Activated CD8-positive, alpha-beta T cell treated with anti-CD3 and anti-CD28 coated beads for 36 hours (primary cell): Measurements from ENCODE around the gene ZBTB7B. TPM values are rescaled to one million over a fixed set of nuclear protein-coding genes. Genes with fewer than 3 reads are reported as not detected.

ENCODE experiments used
- ATAC-seq: fragments of 200-7000 bp; cut with Tn5 transposase; one replicate; pipeline ENCODE4 v1.10.0; 2021; ENCODE audit warnings: mild to moderate bottlenecking, moderate library complexity
- CTCF ChIA-PET: fragments of 350-600 bp; sonication (Branson Sonifier 250); formaldehyde crosslinking; loops from one replicate; lab custom pipeline; 2021; ENCODE audit warnings: antibody characterized with exemption; lab: Charles Lee
- POLR2A ChIA-PET: fragments of 350-600 bp; sonication (Branson Sonifier 250); formaldehyde crosslinking; loops from one replicate; lab custom pipeline; 2021; ENCODE audit warnings: antibody characterized with exemption; lab: Charles Lee
- DNase-seq: peaks from one replicate; pipeline ENCODE4 v3.0.0-alpha.2; 2020
- H3K27ac Mint-ChIP-seq: one replicate; pipeline ENCODE4 v1.8.0; 2021; ENCODE audit warnings: mild to moderate bottlenecking, mixed read lengths
- H3K27me3 Mint-ChIP-seq: one replicate; pipeline ENCODE4 v1.8.0; 2021; ENCODE audit warnings: mixed read lengths
- H3K36me3 Mint-ChIP-seq: one replicate; pipeline ENCODE4 v1.8.0; 2021; ENCODE audit warnings: low read depth, mixed read lengths
- H3K4me1 Mint-ChIP-seq: one replicate; pipeline ENCODE4 v1.8.0; 2021; ENCODE audit warnings: low read depth, mixed read lengths
- H3K4me3 Mint-ChIP-seq: one replicate; pipeline ENCODE4 v1.8.0; 2021; ENCODE audit warnings: mild to moderate bottlenecking, moderate library complexity, mixed read lengths
- H3K9me3 Mint-ChIP-seq: one replicate; pipeline ENCODE4 v1.8.0; 2021; ENCODE audit warnings: mixed read lengths
- intact Hi-C: fragments of 100-400 bp; cut with micrococcal nuclease; formaldehyde crosslinking; loops from one replicate; pipeline ENCODE4 v1.10.0; 2022
- total RNA-seq, 2 experiments: library from RNA; stranded (reverse); gene quantifications; one replicate each; pipeline ENCODE4 v1.2.3, GENCODE V29; 2021
- TF ChIP-seq, protein P1 (sequence below): fragments of 200-600 bp; IDR thresholded peaks from one replicate; pipeline ENCODE4 v1.8.0; 2022; ENCODE audit warnings: antibody characterized with exemption, mild to moderate bottlenecking

ZBTB7B gene
- total RNA-seq, 2 experiments from 2014 or later = 26.3 to 26.5 TPM

DNA sequence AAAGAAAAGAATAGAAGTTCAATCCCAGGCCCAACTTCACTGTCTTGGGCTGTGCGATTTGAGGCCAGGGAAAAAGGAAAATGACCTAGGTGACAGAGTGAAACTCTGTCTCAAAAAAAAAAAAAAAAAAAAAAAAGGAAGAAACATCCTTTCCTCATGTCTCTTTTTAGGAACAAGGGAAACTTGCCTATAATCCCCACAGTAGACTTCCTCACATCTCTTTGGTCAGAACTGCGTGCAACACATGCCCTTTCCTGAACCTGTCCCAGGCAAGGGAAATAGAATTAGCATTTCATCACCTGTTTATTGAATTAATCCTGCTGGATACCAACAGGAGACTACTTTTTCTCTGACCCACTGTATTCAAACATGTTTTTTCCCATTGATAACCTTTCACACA lies 33.3 kb downstream of the ZBTB7B start:
- TF ChIP-seq, protein P1, sequence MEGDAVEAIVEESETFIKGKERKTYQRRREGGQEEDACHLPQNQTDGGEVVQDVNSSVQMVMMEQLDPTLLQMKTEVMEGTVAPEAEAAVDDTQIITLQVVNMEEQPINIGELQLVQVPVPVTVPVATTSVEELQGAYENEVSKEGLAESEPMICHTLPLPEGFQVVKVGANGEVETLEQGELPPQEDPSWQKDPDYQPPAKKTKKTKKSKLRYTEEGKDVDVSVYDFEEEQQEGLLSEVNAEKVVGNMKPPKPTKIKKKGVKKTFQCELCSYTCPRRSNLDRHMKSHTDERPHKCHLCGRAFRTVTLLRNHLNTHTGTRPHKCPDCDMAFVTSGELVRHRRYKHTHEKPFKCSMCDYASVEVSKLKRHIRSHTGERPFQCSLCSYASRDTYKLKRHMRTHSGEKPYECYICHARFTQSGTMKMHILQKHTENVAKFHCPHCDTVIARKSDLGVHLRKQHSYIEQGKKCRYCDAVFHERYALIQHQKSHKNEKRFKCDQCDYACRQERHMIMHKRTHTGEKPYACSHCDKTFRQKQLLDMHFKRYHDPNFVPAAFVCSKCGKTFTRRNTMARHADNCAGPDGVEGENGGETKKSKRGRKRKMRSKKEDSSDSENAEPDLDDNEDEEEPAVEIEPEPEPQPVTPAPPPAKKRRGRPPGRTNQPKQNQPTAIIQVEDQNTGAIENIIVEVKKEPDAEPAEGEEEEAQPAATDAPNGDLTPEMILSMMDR = no peak
- no peak for ATAC-seq
- H3K27me3 Mint-ChIP-seq = peaks cover 5% of the 10 kb centered on the region
- H3K36me3 Mint-ChIP-seq = no peaks in the 10 kb centered on the region
- DNase-seq = no peak
- no peaks in the 10 kb centered on the region for H3K9me3 Mint-ChIP-seq
- ChIA-PET CTCF (interaction anchor here (0.7 to 1.4 kb wide), 2 partner anchors 9 to 67 kb away, joined by 3 to 7 read pairs; no protein-coding TSS in a partner anchor), POLR2A (no interaction called here)
- intact Hi-C loops = no loop called here
- H3K4me3 Mint-ChIP-seq = no peak overlapping the region
- H3K27ac Mint-ChIP-seq = no peak overlapping the region
- no peaks in the 10 kb centered on the region for H3K4me1 Mint-ChIP-seq

DNA sequence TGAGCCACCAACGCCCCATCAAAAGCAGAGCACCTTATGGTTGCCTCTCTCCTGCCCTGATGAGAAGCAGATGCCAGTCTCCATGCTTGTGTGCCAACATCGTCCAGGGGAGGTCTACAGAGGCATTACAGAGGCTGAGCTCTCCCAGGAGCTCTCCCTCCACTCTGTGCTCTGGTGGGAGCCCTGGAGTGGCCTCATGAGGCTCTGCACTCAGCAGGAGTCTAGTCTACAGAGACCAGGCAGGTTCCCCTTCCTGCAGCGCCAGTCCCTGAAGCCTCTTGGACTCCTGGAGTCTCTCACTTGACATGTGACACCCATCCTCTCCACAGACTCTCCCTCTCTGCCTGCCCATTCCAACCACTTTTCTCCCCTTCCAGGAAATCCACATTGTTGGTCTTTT lies 34.4 kb downstream of the ZBTB7B start:
- ATAC-seq = no peak
- Mint-ChIP-seq H3K4me1 (no peaks in the 10 kb centered on the region), H3K27me3 (peaks cover 5% of the 10 kb centered on the region), H3K27ac (no peak overlapping the region), H3K36me3 (no peaks in the 10 kb centered on the region), H3K9me3 (no peaks in the 10 kb centered on the region), H3K4me3 (no peak overlapping the region)
- CTCF ChIA-PET = interaction anchor here (1.2 to 2.5 kb wide), 3 partner anchors 15 to 24 kb away, joined by 3 to 7 read pairs (median 5); no protein-coding TSS in a partner anchor
- intact Hi-C loops = no loop called here
- no peak for DNase-seq
- TF ChIP-seq, protein P1 = no peak
- POLR2A ChIA-PET = no interaction called here

DNA sequence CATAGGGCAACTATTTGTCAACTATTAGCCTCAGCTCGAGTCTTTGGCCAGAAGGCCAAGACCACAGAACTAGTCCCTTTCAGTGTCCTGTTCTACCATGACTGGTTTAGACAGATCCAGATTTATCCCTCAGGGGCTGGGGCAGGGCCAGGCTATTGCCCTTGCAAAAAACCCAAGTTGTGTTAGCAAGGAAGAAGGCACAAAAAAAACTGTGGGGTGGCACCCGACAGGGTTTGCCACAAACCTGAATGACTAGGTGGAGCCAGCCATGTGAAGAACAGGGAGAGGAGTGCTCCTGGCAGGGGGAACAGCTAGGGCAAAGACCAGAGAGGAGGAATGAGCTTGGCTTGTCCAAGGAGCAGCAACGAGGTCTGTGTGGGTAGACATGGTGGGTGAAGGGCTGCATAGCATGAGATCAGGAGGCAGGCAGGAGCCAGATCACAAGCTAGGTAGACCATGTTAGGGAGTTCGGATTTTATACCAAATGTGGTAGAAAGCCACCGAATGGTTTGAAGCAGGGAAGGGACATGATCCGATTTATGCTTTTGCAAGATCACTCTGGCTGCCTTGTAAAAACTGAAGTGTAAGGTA lies 35.3 kb downstream of the ZBTB7B start:
- intact Hi-C loops = no loop called here
- H3K36me3 Mint-ChIP-seq = no peaks in the 10 kb centered on the region
- no peak overlapping the region for H3K4me3 Mint-ChIP-seq
- no peak overlapping the region for H3K27ac Mint-ChIP-seq
- no peaks in the 10 kb centered on the region for H3K4me1 Mint-ChIP-seq
- no peaks in the 10 kb centered on the region for H3K9me3 Mint-ChIP-seq
- H3K27me3 Mint-ChIP-seq = peaks cover 5% of the 10 kb centered on the region
- POLR2A ChIA-PET = no interaction called here
- TF ChIP-seq, protein P1 = no peak
- ATAC-seq (no peak), DNase-seq (no peak)
- CTCF ChIA-PET = interaction anchor here (1.0 to 2.5 kb wide), 7 partner anchors 9 to 48 kb away, joined by 3 to 7 read pairs (median 4); no protein-coding TSS in a partner anchor

DNA sequence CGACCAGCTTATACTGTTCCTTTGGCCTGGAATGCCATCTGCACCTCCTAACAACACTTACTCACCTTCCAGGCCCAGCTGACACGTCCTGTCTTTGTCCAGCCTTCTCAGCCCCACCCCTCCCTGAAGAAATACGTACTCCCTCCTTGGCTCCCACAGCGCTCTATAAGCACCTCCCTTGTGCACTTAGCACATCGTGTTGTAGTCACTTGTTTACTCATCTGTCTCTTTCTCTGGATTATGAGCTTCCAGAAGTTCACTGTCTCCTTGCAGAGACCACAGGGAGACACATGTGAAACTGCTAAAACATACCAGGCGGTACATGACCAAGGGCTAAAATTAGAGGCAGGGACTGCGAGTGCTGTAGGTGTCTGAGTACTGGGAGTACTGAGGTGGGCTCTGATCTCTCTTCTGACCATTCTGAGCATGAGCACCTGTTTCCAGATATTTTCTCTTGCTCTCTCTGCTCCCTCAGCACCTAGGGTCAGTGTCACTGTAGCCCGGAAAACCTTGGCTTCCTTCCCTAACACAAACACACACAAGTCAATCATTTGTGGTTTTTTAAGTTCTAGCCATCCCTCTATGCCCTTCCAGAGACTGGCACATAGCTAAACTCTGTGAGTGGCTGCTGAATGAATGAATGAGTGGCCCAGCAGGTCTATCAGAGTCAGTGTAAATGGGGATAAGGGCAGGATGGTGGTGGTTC lies 36.2 kb downstream of the ZBTB7B start:
- intact Hi-C loops = no loop called here
- Mint-ChIP-seq H3K9me3 (no peaks in the 10 kb centered on the region), H3K27ac (no peak overlapping the region), H3K27me3 (peaks cover 5% of the 10 kb centered on the region), H3K4me1 (no peaks in the 10 kb centered on the region), H3K4me3 (no peak overlapping the region), H3K36me3 (no peaks in the 10 kb centered on the region)
- no peak for DNase-seq
- no peak for ATAC-seq
- POLR2A ChIA-PET = no interaction called here
- TF ChIP-seq, protein P1 = no peak
- CTCF ChIA-PET = interaction anchor here (1.0 to 2.5 kb wide), 6 partner anchors 8 to 47 kb away, joined by 3 to 7 read pairs (median 5); no protein-coding TSS in a partner anchor

DNA sequence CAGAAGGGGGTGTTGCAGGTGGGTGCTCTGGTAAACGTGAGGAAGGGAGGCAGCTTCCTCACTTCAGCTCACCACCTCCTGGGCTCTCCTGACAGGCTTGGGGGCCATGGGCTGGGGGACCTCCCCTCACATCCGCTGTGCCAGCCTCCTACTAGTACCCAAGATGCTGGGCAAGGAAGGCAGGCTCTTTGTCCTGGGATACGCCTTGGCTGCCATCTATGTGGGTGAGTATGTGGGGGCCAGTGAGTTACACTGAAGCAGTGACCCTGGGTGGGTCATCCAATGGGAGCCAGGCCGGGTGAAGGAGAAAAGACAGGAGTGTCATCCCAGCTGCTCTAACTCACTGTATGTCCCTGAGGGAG lies 36.7 kb downstream of the ZBTB7B start:
- no peak overlapping the region for H3K4me3 Mint-ChIP-seq
- ATAC-seq (no peak), DNase-seq (no peak)
- H3K27me3 Mint-ChIP-seq = peaks cover 5% of the 10 kb centered on the region
- CTCF ChIA-PET = interaction anchor here (1.1 to 2.1 kb wide), 4 partner anchors 21 to 133 kb away, joined by 3 to 6 read pairs (median 5); partner anchors contain the start of gene KRTCAP2
- no peaks in the 10 kb centered on the region for H3K36me3 Mint-ChIP-seq
- no peaks in the 10 kb centered on the region for H3K9me3 Mint-ChIP-seq
- POLR2A ChIA-PET = no interaction called here
- TF ChIP-seq, protein P1 = no peak
- H3K27ac Mint-ChIP-seq = no peak overlapping the region
- no peaks in the 10 kb centered on the region for H3K4me1 Mint-ChIP-seq
- intact Hi-C loops = no loop called here
